DND-41 (cell line): ENCODE data around the gene TRPM5.

ENCODE experiments used
- ATAC-seq: fragments of 200-7000 bp; cut with Tn5 transposase; 3 replicates; pipeline ENCODE4 v1.9.1; 2021; ENCODE audit warnings: low read depth; ENCODE audit not compliant: insufficient read depth
- DNase-seq: peaks from one replicate; pipeline ENCODE4 v3.0.0-alpha.2; 2020
- H2AFZ ChIP-seq: 2 replicates; pipeline ENCODE4 v1.6.0; 2012; ENCODE audit warnings: low read depth, low read length
- H3K27ac ChIP-seq: 2 replicates; pipeline ENCODE4 v1.5.1; 2012; ENCODE audit warnings: low read length, inconsistent platforms
- H3K27me3 ChIP-seq: fragments of 200-600 bp; sonication (generic); 2 replicates; pipeline ENCODE4 v1.6.0; 2012; ENCODE audit warnings: low read length, mild to moderate bottlenecking, inconsistent platforms; ENCODE audit not compliant: insufficient read depth, poor library complexity
- H3K36me3 ChIP-seq: 2 replicates; pipeline ENCODE4 v1.5.1; 2012; ENCODE audit warnings: low read length, inconsistent platforms; ENCODE audit not compliant: insufficient read depth
- H3K4me1 ChIP-seq: 2 replicates; pipeline ENCODE4 v1.5.1; 2012; ENCODE audit warnings: mild to moderate bottlenecking, low read length; ENCODE audit not compliant: insufficient read depth
- H3K4me2 ChIP-seq: 2 replicates; pipeline ENCODE4 v1.6.0; 2012; ENCODE audit warnings: mild to moderate bottlenecking, moderate library complexity, low read length, inconsistent platforms; ENCODE audit not compliant: insufficient read depth
- H3K4me3 ChIP-seq, 2 experiments: fragments of 200-600 bp in 1 of 2; shearing (Covaris generic) in 1 of 2; 2 replicates each; pipeline ENCODE4 v1.5.1; 2012 to 2016; ENCODE audit warnings: inconsistent platforms in 2 of 2, low read length in 2 of 2, mild to moderate bottlenecking in 2 of 2, low read depth in 1 of 2, moderate library complexity in 1 of 2
- H3K79me2 ChIP-seq: 2 replicates; pipeline ENCODE4 v1.6.0; 2012; ENCODE audit warnings: low read length, inconsistent platforms; ENCODE audit not compliant: insufficient read depth
- H3K9ac ChIP-seq: 2 replicates; pipeline ENCODE4 v1.6.0; 2012; ENCODE audit warnings: low read depth, mild to moderate bottlenecking, inconsistent platforms, low read length, moderate library complexity
- H3K9me3 ChIP-seq: 2 replicates; pipeline ENCODE4 v1.5.1; 2012; ENCODE audit warnings: low read length, moderate library complexity, mild to moderate bottlenecking, inconsistent platforms; ENCODE audit not compliant: insufficient read depth, severe bottlenecking
- H4K20me1 ChIP-seq: 2 replicates; pipeline ENCODE4 v1.6.0; 2012; ENCODE audit warnings: low read length; ENCODE audit not compliant: insufficient read depth
- EZH2 ChIP-seq: IDR thresholded peaks from 3 replicates; pipeline ENCODE4 v1.6.1; 2012; ENCODE audit warnings: borderline replicate concordance, low read depth, mild to moderate bottlenecking, moderate library complexity, low read length, inconsistent platforms; ENCODE audit not compliant: severe bottlenecking
- TF ChIP-seq, protein P1 (sequence below): IDR thresholded peaks from 2 replicates; pipeline ENCODE4 v1.5.1; 2012; ENCODE audit warnings: borderline replicate concordance, low read length, moderate library complexity, mild to moderate bottlenecking; ENCODE audit not compliant: poor library complexity, severe bottlenecking; ENCODE audit errors: extremely low read depth

The TRPM5 gene

DNA sequence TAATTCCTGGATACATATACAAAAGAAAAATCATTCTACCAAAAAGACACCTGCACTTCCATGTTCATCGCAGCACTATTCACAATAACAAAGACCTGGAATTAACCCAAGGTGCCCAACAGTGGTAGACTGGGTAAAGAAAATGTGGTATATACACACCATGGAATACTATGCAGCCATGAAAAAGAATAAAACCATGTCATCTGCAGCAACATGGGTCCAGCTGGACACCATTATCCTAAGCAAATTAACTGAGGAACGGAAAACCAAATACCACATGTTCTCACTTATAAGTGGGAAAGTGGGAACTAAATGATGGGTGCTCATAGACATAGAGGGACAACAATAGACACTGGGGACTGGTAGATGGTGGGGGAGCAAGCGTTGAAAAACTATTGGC, 4.5 kb downstream of the TRPM5 start:
- no peak overlapping the region for H3K9ac ChIP-seq
- H3K4me2 ChIP-seq, result no peak overlapping the region
- H3K27me3 ChIP-seq, result no peaks in the 10 kb centered on the region
- no peak for DNase-seq
- H3K36me3 ChIP-seq, result no peaks in the 10 kb centered on the region
- TF ChIP-seq, protein P1, sequence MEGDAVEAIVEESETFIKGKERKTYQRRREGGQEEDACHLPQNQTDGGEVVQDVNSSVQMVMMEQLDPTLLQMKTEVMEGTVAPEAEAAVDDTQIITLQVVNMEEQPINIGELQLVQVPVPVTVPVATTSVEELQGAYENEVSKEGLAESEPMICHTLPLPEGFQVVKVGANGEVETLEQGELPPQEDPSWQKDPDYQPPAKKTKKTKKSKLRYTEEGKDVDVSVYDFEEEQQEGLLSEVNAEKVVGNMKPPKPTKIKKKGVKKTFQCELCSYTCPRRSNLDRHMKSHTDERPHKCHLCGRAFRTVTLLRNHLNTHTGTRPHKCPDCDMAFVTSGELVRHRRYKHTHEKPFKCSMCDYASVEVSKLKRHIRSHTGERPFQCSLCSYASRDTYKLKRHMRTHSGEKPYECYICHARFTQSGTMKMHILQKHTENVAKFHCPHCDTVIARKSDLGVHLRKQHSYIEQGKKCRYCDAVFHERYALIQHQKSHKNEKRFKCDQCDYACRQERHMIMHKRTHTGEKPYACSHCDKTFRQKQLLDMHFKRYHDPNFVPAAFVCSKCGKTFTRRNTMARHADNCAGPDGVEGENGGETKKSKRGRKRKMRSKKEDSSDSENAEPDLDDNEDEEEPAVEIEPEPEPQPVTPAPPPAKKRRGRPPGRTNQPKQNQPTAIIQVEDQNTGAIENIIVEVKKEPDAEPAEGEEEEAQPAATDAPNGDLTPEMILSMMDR, result no peak
- TF ChIP-seq EZH2, result no peak
- no peaks in the 10 kb centered on the region for H3K79me2 ChIP-seq
- no peak overlapping the region for H3K27ac ChIP-seq
- no peak overlapping the region for H3K4me3 ChIP-seq
- H3K4me1 ChIP-seq, result peaks cover 12% of the 10 kb centered on the region; the same call in 1 of the 2 replicates
- no peaks in the 10 kb centered on the region for H3K9me3 ChIP-seq
- H4K20me1 ChIP-seq, result no peaks in the 10 kb centered on the region; the same call in 1 of the 2 replicates
- ATAC-seq, result no peak
- no peak overlapping the region for H2AFZ ChIP-seq

DNA sequence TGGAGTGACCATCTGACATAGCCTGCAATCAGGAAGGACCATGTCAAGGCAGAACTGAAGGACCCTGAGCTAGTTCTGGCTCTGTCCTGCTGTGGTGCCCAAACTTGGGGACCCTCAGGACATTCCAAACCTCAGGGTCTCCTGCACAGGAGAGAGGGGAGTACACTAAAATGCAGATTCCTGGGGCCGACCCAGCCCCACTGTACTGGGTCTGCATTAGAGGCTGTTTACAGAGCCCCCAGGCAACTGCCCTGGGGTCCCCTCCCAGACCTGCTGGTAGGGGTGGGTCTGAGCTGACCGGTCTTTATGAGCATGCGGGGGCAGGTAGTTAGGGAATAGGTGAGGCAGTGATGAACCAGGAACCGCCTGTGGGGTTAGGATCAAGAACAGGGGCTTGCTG, 6.8 kb downstream of the TRPM5 start:
- Histone ChIP-seq H3K27me3 (no peaks in the 10 kb centered on the region), H3K36me3 (no peaks in the 10 kb centered on the region), H3K27ac (no peak overlapping the region), H3K79me2 (no peaks in the 10 kb centered on the region), H3K4me3 (no peak overlapping the region), H3K9me3 (no peaks in the 10 kb centered on the region), H3K9ac (no peak overlapping the region), H4K20me1 (no peaks in the 10 kb centered on the region; the same call in 1 of the 2 replicates), H3K4me2 (no peak overlapping the region), H3K4me1 (peaks cover 4% of the 10 kb centered on the region; the same call in 1 of the 2 replicates), H2AFZ (no peak overlapping the region)
- DNase-seq, result no peak
- TF ChIP-seq, protein P1, result no peak
- no peak for TF ChIP-seq EZH2
- ATAC-seq, result no peak

DNA sequence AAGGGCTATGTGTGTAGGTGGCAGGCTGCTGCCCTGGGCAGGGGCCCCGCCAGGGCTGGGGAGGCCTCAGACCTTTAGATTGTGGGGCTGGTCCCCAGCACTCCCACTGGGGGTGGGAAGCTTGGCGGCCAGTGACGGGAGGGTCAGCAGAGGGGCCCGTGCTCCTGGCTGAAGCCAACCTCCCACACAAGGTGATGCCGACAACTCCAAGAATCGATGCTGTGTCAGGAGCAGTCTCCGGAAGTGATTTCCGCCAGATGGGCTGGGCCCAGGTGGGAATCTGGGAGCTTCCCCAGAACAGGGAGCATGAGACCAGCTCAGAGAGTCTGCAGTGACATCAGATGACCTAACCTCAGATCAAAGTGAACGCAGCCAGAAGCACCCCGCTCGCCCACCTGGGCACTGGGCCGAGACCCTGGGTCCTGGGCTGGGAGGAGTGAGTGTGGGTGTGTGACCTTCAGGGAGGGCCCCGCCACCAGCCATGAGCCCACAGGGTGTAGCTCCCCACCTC, 7.7 kb downstream of the TRPM5 start:
- no peak overlapping the region for H2AFZ ChIP-seq

More for the DNA sequence above, 7.7 kb downstream of the TRPM5 start:
- Histone ChIP-seq H3K4me1 (no peaks in the 10 kb centered on the region), H3K4me3 (no peak overlapping the region), H3K27me3 (no peaks in the 10 kb centered on the region), H3K79me2 (no peaks in the 10 kb centered on the region), H4K20me1 (no peaks in the 10 kb centered on the region; the same call in 1 of the 2 replicates), H3K4me2 (no peak overlapping the region), H3K27ac (no peak overlapping the region), H3K9ac (no peak overlapping the region), H3K9me3 (no peaks in the 10 kb centered on the region), H3K36me3 (no peaks in the 10 kb centered on the region)
- DNase-seq (no peak), ATAC-seq (no peak)
- no peak for TF ChIP-seq EZH2
- TF ChIP-seq, protein P1, result no peak
